Frontal cortex (tissue), 4 donors: ENCODE measurements around the gene ROBO1. TPM values are rescaled to one million over a fixed set of nuclear protein-coding genes. Genes with fewer than 3 reads are reported as not detected.
"Not testable (repeated sequence)": the region's sequence is repeated elsewhere in the genome, so short reads cannot be mapped to it uniquely, and the experiment has no call there.

Experiments
- DNase-seq, 2 donors: peaks; one replicate each; pipeline ENCODE4 v3.0.0; 2012; ENCODE audit warnings: low spot score in 2 of 2
- FAIRE-seq: peaks from 2 replicates; lab custom pipeline; 2012; peaks lifted over from hg19 to GRCh38; lab: Jason Lieb, UNC
- total RNA-seq: library from RNA; depleted of rRNA; stranded (reverse); fragments of >200 nt; gene quantifications from one replicate; pipeline ENCODE4 v1.2.3, GENCODE V29; 2014
- donor health status: control.
- donor health status: control.
- donor health status: control.

Gene ROBO1
- total RNA-seq = 296 TPM

DNA sequence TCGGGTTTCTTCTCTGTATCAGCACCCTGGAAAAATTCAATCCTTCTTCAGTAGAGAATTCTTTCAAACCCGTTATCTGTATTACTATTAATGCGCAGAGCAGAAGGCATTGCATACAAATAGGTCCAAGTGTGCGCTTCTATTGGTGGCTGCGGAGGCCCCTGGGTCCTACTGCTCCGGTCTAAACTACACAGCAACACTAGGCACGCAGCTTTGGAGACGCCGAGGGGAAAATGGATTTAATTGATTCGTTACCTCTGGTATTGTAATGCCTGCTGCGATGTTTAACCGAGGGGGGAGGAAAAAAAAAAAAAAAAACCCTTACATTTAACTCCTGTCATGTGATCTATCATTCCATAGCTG lies at the start of gene ROBO1:
TSS of gene ROBO1 (minus strand) at position 94 of the 363 bp plus-strand sequence.
- FAIRE-seq (no peak), DNase-seq (no peak)

DNA sequence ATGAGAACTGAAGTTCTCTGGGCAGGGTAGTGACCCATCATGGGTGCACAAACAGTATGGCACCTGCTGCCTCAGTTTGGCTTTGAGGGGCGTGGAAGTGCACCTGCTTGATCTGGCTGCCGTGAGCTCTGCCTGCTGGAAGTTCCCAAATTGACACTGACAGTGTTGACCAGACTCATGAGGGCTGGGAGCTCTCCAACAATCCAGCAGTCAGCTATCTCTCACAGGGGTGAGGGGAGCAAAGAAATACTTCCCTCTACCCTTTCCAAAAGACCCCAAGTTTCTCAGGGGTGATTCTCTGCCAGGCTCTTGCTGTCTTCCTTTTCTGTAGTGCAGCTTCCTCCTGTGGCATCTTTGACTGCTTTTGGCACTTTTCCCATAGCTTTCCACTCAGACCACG lies 49.4 kb upstream of the ROBO1 start:
- DNase-seq (no peak), FAIRE-seq (no peak)

DNA sequence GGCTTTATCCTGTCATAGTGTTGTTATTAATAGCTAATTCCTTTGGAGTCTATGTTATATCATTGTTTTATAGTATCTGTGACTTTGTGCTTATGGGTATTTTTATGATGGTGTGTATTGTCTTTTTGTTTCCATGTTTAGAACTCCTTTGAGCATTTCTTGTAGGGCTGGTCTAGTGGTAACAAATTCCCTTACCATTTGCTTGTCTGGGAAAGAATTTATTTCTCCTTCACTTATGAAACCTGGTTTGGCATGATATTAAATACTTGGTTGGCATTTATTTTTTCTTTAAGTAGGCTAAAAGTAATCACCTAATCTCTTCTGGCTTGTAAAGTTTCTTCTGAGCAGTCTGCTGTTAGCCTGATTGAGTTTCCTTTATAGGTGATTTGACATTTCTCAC lies 47.7 kb upstream of the ROBO1 start:
- no peak for FAIRE-seq
- DNase-seq = no peak

DNA sequence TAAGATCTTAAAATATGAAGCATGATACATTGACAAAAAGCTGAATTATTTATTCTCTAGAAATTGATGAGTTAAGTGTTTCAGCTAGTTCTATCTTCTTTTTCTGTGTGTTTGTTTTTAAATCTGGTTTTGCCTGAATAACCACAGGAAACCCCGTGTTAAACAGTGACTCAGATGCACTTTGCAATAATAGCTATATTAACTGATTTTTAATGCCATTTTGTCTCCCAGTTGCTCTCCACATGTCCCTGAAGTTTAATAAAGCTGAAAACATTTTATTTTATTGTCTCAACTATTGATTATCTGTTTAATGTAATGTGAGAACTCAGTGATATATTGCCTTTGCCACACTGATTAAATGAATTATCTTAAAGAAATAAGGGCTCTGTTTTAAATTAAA lies 42.8 kb upstream of the ROBO1 start:
- DNase-seq = no peak
- no peak for FAIRE-seq

DNA sequence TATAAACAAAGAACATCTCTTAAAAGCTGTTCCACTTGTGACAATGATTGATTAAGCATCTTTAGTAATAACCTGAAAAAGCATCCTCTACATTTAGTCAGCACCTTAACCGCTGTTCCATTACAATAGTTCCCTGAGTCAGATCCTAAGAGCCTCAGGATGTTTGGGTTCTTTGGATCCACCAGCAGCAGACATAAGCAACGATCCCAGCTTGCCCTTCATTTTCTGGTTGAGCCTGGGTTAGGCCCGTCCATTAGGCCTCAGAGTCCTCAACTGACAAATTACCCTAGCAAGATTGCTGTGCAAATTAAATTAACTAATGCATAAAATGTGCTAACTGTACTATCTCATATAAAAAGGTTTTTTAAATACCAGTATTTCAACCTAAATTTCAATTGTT lies 42.3 kb upstream of the ROBO1 start:
- no peak for FAIRE-seq
- no peak for DNase-seq

DNA sequence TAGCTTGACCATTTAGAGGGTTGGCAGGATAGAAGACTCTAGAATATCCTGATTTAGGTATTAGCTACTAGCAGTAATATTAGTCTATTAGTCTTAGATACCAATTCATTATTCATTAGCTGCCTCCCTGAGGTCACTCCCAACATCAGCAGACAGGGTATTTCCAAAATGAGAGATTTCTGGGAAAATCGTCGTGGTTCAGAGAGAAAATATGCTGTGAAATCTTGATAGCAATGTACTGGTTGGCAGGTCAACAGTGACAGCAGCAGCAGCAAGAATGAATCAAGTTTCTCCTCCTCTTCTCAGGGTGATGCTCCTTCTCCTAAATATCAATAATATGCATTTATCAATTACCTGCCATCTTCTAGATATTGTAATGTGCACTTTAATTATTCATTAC lies 41.3 kb upstream of the ROBO1 start:
- no peak for DNase-seq
- FAIRE-seq = no peak

DNA sequence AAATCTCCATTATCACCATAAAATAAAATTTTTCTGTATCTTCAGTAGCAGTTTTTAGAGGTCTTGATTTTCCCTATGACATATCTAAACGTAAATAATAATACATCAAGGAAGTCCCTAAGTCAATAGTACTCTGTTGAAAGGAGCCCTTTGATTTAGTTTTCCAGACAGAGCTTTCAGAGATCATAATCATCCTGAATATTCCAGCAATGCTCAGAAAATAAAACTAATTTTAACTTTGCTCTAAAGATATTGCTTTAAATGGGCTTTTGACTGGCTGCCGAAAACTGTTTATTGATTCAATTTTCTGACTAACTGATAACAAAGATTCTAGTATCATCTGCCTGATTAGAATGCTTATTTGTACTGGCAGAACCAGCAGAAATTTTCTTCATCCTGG lies 40.7 kb upstream of the ROBO1 start:
- FAIRE-seq (no peak), DNase-seq (no peak)

DNA sequence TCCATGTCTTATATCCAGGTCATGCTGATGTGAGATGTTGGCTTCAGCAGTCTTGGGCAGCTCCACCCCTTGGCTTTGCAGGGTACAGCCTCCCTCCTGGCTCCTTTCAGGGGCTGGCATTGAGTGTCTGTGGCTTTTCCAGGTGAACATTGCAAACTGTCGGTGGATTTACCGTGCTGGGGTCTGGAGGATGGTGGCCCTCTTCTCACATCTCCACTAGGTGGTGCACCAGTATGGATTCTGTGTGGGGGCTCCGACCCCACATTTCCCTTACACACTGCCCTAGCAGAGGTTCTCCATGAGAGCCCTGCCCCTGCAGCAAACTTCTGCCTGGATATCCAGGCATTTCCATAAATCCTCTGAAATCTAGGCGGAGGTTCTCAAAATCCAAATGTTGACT lies 22.4 kb upstream of the ROBO1 start:
- not testable (repeated sequence) for DNase-seq, FAIRE-seq

DNA sequence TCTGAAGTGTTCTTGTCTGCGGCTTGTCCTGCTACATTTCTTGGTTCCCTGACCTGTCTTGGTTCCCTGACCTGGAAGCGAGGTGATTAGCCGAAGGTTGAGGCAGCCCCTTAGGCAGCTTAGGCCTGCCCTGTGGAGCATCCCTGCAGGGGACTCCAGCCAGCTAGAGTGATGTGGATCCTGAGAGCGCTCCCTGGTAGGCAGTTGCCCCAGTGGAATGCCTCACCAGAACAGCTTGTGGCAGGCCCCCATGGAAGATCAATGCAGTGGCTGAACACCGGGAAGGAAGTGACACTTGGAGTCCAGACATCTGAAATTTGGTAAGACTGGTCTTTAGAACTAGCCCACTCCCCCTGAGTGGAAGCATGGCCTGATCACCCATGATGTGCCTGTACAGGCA lies 5.5 kb upstream of the ROBO1 start:
- FAIRE-seq = no peak
- no peak for DNase-seq

DNA sequence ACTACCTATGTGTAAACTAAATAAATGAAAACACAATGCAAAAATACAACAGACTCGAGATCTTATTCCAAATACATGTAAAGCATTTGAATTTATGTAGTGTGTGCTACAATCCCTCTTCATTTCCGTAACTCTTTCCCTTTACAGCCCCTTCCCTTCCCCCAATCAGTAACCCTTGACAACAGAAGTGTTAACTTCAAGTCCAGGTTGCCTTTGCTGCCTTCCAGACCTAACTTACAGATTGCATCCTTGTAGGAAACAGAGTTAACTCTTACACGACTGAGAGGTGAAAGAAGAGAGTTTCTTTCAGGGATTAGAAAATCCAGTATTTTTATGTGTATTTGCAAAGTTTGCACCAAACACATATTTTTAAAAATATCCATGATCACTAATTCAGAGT lies 1.4 kb upstream of the ROBO1 start:
- DNase-seq (no peak), FAIRE-seq (no peak)

DNA sequence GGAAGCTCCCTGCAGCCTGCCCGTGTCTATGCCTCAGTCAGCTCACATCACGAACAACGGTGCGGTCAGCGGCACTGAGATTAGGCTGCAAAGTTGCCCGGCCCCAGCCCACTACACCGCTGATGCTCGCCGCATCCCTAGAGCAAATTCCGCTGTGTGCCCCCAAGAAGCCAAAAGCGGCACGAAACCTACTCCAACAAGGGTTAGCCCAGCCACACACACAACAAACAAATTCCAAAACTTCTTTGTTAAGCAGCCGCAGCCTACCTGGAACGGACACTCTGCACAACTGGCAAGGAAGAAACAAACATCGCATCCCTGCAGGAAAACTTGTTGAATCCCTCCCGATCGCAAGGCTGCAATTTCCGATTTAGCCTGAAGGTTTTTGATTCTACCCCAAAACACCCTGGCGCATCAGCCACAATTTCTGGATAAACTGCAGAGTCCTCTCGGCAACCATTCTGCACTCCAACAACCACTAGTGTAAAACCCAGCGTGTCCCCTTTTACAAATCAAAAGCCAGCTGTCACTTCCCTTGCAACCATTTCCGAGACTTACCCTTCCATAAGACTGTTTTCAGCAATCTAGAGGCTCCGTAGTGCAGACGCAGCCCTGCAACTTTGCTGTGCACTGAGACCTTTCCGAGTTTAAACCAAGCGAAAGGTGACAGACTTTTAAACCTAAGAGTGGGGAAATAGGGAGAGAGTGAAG lies 449 bp downstream of the ROBO1 start:
- no peak for FAIRE-seq
- DNase-seq = no peak

DNA sequence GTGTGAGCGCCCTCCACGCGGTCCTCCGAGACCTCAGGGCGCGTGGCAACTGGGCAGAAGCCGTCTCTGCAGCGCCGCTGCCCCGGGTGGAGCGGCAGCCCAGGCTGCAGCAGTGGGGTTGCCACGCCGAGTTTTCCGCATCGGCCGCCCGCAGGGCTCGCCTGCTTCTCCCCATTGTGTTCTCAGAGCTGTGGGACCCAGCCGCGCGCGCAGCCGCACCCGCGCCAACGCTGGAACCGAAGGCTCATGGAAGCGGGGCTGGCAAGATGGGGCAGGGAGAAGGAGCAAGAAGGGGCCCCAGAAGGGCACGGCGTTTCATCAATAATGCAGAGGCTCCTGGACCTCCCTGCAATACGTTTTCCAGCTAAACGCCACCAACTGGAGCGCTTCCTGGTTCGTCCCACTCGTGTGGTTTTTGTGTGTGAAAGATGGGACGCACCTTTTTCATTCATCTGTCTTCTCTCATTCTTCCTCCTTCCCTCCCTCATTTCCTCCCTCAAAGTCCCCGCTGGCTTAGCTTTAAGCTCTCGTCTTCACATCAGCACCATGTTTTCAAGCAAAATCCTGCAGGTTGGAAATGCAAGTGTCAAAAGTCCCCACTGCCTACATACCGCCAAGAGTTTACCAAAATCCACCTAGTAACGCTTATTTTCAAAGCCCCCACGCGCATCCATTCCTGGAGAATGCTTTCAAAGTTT lies 1.2 kb downstream of the ROBO1 start:
- FAIRE-seq = no peak
- DNase-seq = no peak

DNA sequence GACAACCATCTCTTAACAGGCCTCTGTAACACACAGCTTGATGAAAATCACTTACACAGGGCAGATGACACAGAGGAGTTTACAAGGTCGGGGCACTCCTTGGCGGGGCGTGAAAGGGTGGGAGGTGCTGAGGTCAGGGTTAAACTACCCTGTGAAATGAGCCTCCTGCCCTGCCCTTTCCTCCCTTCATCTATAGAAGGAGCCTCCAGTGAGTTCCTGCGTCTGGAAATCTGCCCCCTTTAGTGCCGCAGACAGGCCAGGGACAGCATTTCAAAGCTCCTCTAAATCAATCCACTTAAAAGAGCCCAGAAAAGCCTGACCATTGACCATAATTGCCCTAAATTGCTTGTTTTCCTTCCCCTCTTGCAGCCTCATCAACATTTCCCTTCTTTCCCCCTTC lies 1.9 kb downstream of the ROBO1 start:
- FAIRE-seq (no peak), DNase-seq (no peak)

DNA sequence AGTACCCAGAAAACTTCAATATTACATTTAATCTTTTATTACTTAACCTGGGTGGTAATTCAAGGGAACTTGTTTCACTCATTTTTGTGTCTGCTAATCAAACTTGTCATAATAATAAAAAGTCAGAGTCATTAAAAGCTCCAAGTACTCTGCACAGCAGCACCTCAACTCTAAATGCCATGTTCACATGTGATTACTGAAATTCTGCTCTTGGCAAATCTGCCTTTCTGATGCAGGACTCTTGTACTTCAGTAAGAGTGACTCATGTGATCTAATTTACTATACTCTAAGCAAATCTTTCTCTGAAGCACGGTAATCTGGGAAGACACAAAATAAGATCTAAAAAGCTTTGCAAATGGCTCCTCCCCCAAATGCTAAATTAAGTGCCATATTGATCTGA lies 6.4 kb downstream of the ROBO1 start:
- FAIRE-seq = no peak

DNA sequence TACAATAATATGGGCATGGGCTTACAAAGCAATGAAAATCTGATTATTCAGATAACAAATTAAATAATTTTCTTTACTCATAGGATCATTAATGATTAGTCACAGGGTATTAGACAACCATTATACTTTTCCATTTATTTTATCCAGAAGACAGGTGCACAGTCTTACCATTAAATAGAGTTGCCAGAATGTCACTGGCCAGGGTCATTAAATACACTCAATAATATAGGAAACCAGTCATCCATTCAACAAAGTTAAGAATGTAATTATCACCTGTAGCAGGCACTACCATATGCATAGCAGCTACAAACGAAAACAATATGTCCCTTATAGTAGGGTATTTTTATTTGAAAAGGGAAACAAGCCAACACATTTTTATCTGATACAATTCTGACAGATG lies 16.1 kb downstream of the ROBO1 start:
- no peak for DNase-seq
- FAIRE-seq = no peak

More for the DNA sequence above, 6.4 kb downstream of the ROBO1 start:
- no peak for DNase-seq

DNA sequence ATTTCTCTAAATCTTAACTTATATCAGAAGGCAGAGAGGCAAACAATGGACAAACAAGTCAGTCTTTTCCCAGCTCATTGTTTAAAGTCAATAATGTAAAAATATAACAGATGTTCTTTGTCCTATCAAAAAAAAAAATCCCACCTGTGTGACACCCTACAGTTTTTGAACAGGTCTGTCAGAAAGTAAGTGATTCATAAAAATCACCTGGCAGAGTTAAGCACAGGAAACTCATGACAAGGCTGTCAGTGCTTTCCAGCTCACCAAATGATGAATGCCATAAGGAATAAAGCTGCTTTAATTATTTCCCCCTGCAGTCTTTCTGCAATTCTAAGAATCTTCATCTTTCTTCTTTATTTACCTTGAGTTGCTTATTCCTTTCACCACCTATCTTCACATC lies 30.3 kb downstream of the ROBO1 start:
- DNase-seq = no peak

DNA sequence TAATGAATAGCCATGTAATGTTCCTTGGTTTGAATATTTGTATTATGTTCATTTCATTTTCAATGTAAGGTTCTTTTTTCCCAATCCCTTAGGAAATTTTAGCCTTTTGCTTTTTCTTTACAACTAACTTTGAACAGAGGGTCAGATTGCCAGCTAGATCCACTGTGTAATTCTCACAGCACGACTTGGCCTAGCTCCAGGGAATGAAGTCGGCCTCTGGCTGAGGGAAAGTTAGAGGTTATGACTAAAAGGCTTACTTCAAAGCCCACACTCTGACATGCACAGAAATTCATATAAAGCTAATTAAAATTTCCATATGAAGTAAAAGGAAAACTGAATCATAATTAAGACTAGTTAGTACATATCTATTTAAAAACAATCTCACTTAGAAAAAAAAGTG lies 38.7 kb downstream of the ROBO1 start:
- FAIRE-seq = no peak
- DNase-seq = no peak

More for the DNA sequence above, 30.3 kb downstream of the ROBO1 start:
- no peak for FAIRE-seq

DNA sequence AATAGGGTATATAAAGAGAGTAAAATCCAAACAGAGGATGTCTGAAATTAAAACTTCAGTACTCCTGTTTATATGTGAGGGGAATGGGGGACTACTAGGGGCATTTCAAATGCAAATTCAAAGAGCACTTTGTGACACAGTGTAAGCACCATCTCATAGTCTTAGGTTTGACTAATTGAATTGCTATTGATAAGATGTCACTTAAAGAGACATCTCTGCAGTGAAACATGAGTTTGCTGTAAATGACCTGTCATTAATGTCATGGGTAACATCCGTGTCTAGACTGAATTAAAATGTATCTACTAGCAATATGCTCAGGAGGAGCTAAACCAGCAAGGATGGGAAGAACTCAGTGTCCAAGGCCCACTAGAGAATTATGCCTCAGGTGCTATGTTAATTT lies 41.0 kb downstream of the ROBO1 start:
- DNase-seq (no peak), FAIRE-seq (no peak)

DNA sequence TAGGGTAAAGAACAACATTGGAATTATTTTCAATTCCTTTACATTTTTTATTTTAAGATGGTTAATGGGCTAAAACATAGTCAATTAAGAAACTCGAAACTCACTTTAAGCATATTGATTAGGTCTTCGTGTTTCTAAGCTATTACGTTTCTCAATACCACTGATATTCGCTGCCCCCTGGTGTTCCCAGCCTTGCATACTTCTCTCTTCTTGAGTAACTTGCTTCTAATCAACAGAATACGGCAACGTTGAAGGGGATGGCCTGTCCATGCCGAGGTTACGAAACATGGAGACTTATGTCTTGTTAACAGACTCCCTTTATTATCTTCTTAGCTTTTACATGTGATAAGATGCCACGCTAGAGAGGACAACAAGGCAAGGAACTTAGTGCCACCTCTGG lies 43.6 kb downstream of the ROBO1 start:
- DNase-seq = no peak
- no peak for FAIRE-seq

DNA sequence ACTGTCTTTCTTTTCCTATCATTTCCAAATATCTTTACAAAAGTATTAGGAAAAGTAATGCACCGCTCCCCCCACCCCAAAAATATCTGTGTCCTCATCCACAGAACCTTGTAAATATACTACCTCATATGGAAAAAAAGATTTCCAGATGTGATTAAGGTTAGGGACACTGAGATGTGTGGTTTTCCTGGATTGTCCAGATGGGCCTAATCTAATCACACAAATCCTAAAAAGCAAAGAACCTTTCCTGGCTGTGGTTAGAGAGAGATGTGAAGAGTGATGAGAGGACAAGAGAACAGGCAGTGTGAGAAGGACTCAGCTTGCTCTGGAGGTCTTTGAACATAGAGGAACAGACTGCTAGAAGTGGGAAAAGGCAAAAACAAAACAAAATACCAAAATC lies 77.7 kb downstream of the ROBO1 start:
- DNase-seq = no peak
- no peak for FAIRE-seq

DNA sequence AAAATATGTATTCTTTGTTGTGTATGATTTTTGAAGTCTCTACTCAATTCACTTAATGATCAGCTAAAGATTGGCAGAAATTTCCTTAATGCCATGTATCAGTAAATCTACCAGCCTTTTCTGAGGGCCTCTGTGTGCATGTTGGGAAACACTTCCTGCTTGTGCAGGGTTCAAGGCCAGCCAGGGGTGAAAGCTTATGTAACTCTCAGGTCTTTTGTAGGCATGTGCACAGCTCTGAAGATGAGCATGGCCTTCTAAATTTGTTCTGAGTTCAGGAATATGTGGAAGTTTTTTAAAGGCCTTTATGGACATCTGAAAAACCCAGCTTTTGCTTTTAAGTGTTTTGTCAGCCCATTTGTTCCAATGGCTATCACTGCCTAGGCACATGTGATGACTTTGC lies 82.7 kb downstream of the ROBO1 start:
- FAIRE-seq (no peak), DNase-seq (no peak)

DNA sequence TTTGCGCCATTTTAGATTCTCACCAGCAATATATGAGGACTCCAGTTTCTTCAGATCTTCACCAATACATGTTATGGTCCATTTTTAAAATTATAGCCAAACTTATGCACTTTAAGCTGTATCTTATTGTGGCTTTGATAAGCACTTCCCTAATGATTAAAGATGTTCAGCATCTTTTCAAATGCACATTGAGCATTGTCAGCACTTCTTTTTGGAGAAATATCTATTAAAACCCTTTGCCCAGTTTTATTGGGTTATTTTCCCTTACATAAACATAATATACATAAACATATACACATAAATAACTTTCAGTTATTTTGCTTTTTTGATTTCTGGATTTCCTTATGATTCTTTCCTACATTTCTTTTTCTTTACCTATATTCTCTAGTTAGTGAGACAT lies 83.8 kb downstream of the ROBO1 start:
- DNase-seq = no peak
- no peak for FAIRE-seq
